Measurements from ENCODE around the gene HMGA1.
A peak's percentile ranks its signal among the peaks of the same experiment; 100 is the strongest.

HMGA1 gene

DNA sequence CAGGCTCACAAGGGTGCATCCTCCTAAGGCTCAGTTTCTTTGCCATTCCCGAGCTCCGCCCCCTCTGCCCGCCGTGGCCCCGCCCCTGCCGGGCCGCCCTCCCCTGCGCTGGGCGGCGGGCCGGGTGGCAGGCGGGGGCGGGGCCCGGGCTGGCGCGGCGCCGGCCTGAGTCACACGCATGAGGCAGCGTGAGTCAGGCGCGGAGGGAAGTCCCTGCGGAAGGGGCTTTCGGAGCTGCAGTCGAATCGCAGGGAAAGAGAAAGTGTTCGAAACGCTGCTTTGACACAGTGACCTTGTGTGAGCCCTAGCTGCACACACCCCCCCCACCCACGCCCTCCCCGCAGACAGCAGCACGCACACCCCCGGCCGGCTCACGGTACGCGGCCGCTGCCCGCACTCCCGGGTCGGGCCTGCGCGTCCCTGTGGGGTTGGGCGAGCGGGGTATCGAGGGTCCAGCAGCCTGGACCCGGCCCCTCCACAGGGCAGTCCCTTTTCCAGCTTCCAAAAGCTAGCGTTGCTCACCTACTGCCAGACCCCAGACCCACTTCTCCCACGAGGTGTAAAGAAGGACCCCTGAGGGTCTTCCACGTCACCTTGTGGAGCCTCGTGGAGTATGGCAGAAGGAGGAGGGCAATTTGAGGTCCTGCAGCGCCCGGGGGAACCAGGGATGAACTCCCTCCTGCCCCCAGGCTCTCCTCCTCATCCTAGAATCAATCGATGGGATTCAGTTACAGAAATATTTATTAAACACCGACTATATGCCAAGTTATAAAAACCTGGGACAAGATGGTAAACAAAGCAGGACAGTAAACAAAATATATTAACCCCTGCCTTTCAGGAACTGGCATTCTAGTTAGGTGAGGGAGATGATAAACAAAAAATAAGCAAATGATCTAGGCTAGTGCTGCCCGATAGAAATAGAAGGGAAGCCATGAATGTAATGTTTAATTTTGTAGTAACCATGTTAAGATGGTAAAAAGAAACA lies 12.4 kb upstream of the HMGA1 start:
- peak; percentile 91 to 93 for DNase-seq (ENCODE audit: low read depth in 2 of 2)

DNA sequence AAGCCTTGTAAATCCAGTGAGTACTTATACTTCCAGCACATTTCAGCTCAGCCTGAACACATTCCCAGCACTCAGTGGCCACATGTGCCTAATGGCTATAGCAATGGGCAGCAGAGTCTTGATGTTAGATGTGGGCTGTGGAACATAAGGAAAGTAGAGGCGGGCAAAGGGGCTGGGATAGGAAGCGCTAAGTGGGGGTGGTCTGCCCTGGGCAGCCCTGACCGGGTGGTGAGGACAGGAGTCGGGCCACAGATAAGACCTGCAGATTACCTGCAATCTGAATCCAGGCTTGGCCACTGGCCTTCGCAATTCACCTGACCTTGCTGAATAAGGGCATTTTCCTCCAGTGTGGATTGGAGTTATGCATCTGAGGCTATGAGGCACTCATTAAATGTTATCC lies 11.1 kb upstream of the HMGA1 start:
- DNase-seq (ENCODE audit: low read depth in 2 of 2), result no peak

GRCh38 chr6:34226066-34226465 lies 10.6 kb upstream of the HMGA1 start:
- no peak for DNase-seq (ENCODE audit: low read depth in 2 of 2)

DNA sequence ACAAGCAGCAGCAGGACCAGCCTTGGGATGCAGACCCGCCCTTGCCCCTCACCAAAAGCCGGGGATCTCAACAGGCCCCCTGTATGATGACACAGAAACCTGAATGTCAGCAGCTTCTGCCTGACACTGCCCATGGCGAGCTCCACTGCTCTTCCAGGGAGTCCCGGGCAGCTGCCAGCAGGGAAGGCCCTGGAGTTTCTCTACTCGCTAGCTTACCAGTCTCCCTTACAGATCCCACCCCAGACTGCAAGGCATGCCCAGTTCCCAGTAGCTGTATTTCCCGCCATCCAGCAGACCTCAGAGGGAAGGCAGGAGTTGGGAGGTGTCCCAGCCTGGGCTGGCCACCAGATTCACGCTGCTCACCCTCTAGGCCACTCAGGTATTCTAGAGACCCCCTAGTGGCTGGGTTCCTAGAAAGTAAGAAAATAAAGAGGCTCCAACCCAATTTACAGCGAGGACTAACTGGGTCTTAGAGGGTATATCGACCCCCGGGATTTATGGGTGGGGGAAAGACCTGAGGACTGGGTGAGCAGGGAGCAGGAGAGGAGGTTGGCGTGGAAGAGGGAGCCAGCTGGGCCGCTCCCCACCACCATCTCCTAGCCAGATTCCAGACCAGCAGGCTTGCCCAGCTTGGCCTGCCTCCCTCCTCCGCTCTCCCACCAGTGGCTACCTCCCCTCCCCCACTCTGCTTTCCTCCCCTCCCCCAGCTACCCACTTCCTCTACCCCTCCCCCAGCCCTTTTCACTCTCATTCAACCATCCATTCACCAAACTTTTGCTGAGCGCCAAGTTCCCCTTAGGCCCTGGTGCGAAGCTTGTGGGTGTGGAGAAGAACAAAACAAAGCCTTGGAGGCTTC lies 9.7 kb upstream of the HMGA1 start:
- DNase-seq (ENCODE audit: low read depth in 2 of 2), result no peak

GRCh38 chr6:34227761-34228421 lies 8.8 kb upstream of the HMGA1 start:
- no peak for DNase-seq (ENCODE audit: low read depth in 2 of 2)

GRCh38 chr6:34229877-34230276 lies 6.8 kb upstream of the HMGA1 start:
- no peak for DNase-seq (ENCODE audit: low read depth in 2 of 2)

- no peak for DNase-seq (ENCODE audit: low read depth in 2 of 2)
Measured at GRCh38 chr6:34230653-34231371, 5.9 kb upstream of the HMGA1 start.

GRCh38 chr6:34231566-34232336 lies 4.9 kb upstream of the HMGA1 start:
- no peak for DNase-seq (ENCODE audit: low read depth in 2 of 2)

DNA sequence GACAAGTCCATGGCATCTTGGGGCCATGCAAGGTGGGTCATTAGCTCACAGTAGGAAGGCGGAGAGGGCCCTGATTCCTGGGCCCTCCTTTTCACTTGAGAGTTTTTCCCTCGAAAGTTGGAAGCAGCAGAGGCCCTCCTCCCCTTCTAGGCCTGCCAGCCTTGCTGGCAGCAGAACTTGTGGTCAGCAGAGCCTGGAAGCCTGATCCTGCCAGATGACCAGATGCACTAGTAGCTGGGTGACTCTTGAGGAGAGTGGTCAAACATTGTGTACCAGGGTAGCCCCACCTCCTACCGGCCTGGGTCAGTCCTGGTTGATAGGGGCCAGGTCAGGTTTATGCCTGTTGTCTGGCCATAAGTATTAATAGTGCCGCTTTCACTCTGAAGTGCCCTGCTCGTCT lies 3.8 kb upstream of the HMGA1 start:
- DNase-seq (ENCODE audit: low read depth in 2 of 2), result no peak

DNA sequence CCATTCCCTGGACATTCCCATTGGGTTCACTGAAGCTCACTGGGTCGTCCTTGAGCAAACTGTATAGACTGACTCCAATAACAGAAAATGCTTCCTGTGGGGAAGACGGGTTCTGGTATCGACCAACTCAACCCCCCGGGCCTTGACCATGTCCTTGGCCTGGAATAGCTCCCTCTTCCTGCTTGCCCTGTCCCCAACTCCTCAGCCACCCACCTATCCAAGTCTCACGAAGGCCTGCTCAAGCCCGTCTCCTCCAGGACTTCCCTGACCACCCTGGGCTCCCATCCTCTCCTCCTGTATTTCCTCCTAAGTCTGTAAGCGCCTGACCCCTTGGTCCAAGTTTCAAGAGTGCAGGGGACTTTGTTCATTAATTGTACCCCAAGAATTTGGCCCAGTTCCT lies 2.8 kb upstream of the HMGA1 start:
- DNase-seq (ENCODE audit: low read depth in 2 of 2), result no peak

DNA sequence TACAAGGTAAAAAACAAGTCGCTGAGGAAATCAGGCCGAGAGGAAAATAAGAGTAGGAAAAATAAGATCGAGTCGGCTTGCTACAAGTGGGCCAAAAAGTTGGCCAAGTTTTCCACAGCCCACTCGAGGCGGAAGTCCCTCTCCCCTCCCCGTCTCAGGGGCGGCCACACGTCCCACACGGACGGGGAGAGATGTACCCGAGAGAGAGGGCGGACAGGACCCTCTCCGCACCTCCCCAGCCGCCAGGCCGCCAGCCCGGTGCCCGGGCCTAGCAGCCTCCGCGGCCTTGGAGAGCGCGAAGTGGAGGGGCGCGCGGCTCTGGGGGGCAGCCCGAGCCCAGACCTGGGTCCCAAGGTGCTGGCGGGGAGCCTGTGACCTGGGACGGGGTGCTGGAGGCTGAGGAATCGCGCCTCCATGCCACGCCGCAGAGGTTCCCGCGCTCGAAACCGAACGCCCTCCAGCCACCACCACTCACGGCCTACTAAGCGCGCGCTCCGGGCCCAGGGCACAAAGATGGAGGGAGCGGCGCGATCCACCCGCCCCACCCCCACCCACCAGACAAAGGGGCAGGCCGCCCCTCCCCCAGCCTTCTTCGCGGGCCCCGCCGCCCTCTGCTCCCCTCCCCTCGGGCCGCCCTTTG lies 1.9 kb upstream of the HMGA1 start:
- DNase-seq (ENCODE audit: low read depth in 2 of 2), result no peak

DNA sequence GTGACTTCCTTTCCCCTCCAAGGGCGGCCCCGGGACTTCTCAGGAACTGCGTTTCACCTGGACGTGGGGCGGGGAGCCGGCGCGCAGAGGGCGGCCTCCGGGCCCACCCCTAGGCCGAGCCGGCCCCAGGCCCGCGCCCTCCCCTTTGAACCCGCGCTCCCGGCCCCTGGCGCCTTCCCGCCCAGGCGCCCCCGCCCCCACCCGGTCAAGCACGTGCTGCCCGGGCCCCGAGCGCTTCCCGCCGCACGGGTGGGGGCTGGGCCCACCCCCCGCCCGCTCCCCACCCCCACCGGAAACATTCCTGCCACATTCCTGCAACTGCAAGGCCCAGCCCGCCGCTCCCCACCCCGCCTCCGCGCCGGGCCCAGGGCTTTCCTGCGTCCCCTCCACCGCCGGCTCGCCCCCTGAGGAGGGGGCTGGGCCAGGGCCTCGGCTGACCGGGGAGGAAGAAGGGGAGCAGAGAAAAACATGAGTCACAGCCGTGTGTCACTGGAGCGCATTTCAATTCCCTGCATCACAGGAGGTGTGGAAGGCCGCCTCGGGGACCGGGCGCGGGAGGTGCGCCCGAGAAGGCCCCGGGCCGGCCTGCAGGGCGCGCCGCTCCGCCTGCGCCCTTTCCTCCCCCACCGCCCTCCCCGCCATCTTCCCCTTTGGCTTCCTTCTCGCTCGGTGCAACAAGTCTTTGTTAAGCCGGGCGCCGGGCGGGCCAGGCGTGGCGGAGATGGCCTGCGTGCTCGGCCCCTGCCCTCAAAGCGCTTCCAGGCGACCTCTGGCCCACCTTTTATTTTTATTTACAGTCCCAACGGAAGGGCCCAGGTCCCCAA lies 1.2 kb upstream of the HMGA1 start:
- DNase-seq (ENCODE audit: low read depth in 2 of 2), result peak; percentile 51 to 53

- no peak for DNase-seq (ENCODE audit: low read depth in 2 of 2)
Measured at GRCh38 chr6:34236131-34236442, 586 bp upstream of the HMGA1 start.

DNA sequence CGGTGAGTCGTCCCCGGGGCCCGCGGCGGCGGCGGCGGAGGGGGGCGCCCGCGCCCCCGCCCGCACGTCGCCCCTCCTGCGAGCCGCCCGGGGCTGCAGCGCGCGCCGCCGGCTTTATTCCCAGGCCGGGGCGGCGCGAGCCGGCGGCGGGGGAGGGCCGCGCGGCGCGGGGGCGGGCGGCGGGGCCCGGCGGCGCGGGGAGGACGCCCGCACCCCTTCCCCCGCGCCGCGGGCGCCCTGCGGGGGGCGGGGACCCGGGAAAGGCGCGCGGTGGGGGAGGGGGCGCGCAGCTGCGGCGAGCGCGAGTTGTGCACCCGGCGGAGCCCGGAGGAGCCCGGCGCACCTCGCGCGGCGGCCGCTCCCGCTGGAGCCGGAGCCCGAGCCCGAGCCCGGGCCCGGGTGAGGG lies 646 bp downstream of the HMGA1 start:
- no peak for DNase-seq (ENCODE audit: low read depth in 2 of 2)

DNA sequence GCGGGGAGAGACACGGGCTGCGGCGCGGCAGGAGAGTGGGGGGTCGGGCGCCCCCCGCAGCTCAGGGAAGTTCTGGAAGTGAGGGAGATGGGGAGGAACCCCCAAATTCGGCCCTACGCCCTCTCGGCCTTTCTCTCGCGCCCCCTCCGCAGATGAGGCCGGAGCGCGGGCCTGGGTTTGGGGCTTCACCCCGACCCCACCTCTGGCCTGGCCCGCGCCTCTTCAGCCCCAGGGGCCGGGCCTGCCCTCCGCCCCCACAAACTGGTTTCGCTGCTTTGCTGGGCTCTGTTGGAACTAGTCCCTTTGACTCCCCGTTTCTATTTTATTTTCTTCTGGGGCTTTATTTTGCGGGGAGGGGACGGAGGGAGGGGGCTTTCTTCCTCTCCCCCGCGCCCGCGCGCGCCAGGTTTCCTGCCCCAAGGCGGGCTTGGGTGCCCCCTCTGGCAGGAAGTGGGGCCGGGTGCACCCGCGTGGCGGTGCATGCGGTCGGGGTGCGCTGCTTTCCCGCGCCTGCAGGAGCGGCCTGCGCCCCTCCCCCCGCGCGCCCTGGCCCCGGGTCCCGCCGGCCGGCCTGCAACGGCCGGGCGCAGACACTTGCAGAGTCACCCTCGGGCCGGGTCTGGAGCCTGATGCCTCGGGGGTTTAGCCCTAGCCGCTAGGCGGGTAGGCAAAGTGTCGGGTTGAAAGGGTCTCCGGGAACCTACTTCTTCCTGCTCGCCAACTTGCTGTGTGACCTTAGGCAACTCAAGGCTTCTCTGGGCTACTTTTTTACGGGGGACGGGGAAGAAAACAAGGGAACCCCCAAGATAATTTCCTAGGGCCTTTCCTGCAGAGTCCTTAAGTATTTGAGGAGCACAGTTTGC lies 1.3 kb downstream of the HMGA1 start:
- peak in 1 of 2 donors; percentile 62 for DNase-seq (ENCODE audit: low read depth in 2 of 2)

DNA sequence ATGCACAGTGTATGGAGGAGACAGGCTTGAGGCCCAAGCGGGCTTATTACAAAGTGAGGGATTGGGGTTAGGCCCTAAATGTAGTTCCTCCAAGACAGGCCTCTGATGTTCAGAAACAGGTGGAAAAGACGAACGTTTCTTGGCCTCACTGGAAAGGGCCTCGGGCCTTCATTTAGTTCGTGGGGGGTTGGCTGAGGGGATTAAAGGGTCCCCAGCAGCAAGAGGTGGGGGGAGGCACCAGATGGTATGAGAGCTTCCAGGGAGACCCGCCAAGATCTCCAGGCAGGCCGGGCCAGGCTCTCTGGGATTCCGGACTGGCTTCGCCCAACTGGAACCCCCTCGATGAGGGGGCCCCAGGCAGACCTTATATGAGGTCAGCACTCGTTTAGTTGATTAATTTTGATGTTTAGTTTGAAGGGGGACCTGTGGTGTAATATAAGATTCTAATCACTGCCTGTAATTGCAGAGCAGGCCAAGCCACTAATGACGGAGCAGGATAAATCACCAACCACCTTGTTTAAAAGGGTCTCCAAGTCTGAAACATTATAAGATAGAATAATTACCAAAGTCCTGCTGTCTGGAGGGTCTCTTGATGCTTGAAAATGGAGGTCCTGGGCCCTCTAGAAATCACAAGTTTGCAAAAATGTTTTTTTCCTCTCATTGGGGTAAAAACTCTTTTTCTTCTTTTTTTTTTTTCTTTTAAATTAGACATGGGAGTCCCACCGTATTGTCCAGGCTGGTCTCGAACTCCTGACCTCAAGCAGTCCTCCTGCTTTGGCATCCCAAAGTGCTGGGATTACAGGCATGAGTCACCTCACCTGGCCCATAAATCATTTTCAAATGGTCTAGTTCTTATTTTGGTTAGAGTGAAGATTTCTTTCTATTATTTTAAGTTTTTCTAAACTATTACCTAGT lies 2.2 kb downstream of the HMGA1 start:
- DNase-seq (ENCODE audit: low read depth in 2 of 2), result no peak

DNA sequence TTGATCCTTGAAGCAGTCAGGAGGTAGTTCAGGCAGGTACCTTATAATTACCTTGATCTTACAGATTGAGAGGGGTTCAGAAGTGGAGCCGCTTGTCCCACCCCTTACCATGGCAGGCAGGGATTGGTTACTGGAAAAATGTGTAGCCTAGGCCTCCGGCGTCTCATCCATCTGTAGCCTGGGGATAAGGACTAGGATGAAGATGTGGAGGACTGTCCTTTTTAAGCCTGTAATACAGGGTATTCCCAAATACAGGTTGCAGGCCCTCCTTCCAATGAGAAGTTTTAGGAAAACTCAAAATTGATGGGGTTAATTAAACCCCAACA lies 2.8 kb downstream of the HMGA1 start:
- DNase-seq (ENCODE audit: low read depth in 2 of 2), result no peak

DNA sequence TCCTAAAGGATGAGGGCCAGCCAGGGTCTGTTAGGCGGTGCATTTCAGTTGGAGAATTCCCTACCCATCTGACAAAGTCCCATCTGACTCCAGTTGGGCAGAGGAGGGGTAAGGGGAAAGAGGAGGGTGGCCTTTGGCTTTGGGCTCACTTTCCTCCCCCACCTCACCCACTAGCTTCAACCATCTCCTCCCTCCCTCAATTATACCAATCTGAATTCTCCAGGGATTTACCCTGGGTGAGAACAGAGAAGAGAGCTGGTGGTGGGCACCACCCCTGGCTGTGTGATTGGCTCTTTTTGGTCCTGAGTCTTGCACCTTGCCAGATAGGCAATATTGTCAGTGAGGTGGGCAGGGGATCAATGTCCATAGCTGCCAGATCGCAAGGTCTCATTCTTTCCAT lies 3.2 kb downstream of the HMGA1 start:
- DNase-seq (ENCODE audit: low read depth in 2 of 2), result no peak

Measured in stimulated activated CD8-positive, alpha-beta memory T cell treated with anti-CD3 and anti-CD28 coated beads, Interleukin-15, amount 100 ng/mL, for 4 hours (primary cell).